Stimulated activated CD8-positive, alpha-beta memory T cell treated with anti-CD3 and anti-CD28 coated beads, Interleukin-7, amount 100 ng/mL, for 48 hours (primary cell): ENCODE data around the gene BCAR3.

Experiments used
- DNase-seq, 2 donors: peaks; one replicate each; pipeline ENCODE4 v3.0.0-alpha.2; 2020; ENCODE audit warnings: low read depth in 1 of 2; ENCODE audit errors: extremely low read depth in 1 of 2

BCAR3 gene

DNA sequence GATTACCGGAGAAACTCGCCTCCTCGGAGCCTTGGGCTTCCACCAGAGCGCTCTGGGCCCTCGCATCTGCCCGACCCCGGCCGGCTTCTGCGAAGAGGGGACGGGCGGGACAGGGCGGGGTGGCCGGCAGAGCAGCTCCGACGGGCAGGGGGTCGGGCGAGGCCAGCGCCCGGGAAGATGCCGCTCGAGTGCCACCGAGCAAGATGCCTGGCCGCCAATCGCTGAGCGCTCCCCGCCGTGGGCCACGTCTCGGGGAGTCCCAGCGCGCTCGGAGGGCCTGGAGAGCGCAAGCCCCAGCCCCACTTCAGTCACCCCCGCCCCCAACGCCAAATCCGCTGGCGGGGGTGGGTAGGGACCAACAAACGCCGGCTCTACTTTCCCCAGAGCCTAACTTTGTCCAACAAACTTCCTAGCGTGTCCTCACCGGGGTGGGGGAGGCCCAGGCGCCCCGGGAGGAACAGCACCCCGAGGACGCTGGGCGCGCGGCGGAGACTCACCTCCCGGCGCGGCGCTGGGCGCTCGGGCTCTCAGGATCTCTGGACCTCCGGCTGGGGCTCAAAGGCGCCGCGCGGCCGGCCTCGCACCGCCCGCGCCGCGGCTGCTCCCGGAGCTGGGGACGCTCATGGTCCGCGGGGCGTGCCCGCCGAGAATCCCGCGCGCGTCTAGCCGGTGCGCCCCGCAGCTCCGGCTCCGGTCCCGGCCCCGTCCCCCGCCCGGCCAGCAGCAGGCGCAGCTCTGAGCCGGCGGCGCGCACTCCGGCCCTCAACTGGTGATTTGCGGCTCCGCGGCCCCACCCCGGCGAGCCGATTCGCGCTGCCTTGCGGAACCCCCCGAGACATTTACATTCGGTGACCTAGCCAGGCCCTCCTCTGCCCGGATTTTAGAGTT, at the start of gene BCAR3:
Gene BCAR3, minus strand, starts transcription at position 737 of the 888 bp plus-strand sequence. CDS start 6,907 bp downstream, outside the sequence.
- DNase-seq, result no peak

DNA sequence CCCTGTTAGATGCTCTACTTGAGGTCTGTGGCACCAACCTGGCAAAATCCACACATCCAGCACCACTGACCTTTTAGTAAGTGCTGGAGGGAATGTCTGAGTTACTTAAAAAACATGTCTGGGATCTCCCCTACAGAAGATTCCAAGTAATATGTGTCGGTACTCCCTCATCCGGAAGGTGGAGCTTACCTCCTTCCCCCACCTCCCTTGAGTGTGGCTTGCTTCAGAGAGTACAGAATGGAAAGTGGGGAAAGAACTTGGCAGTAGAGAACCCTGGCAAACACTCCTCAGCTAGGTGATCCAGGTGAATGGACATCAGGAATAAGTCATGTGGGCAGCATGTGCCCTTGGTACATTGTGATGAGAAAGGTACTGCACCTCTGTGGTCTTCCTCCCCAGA, 49.0 kb upstream of the BCAR3 start:
- no peak for DNase-seq

DNA sequence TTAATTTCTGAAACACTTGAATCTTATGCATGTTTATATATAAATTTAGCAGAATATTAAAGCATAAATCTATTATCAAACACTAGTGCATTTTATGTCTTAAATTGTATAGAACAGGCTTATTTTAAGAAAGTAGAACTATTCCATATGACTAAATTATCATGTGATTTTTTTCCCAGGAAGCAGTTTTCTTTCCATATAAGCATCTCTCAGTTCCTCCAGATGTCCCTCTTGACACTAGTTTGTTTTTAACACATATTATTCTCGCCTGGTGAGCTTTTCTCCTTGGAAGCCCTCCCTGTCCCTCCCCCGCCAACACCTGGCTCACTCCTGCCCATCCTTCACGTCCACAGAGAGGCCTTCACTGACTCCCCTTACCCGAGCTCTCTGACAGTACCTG, 48.3 kb upstream of the BCAR3 start:
- DNase-seq, result no peak

DNA sequence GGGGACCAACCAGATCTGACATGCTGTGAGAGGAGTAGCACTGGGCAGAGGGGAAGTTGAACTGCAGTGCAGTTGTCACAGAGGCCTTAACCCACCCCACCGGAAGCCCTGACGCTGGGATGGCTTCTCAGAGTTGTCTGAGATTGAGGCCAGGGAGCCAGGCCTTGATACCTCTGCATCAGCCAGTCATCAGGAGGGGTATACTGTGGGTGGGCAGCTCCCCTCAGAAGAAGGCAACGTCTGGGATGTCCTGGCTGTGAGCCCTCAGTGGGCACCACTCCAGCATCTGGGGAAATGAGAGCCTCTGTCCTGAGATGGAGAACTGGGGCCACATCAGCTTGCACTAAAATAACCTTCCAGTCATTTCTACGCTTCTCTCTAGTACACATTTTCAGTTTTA, 47.9 kb upstream of the BCAR3 start:
- no peak for DNase-seq

DNA sequence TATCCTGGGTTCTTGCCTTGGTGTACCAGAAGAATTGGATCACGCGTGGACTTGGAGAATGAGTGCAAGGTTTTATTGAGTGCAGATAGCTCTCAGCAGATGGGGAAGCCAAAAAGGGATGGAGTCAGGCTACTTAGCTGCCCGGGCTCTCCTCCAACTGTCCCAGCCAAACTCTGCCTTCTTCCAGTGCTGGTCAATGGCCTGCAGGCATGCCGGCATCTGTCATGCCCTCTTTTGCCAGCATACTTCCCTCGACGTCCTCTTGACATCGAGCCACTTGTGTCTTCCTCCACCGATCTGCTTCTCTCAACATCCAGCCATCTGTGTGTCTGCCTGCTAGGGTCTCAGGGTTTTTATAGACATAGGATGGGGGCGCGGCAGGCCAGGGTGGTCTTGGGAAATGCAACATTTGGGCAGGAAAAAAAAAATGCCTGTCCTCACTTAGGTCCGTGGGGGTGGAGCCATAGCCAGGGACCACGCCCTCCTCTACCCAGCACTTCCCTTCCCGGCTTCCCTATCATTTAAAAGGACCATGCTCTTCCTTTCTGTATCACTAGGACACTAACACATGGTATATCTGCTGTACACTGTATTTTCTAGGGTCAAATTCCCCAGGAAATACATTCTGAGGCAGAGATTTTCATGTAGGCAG, 47.0 kb upstream of the BCAR3 start:
- DNase-seq, result no peak

DNA sequence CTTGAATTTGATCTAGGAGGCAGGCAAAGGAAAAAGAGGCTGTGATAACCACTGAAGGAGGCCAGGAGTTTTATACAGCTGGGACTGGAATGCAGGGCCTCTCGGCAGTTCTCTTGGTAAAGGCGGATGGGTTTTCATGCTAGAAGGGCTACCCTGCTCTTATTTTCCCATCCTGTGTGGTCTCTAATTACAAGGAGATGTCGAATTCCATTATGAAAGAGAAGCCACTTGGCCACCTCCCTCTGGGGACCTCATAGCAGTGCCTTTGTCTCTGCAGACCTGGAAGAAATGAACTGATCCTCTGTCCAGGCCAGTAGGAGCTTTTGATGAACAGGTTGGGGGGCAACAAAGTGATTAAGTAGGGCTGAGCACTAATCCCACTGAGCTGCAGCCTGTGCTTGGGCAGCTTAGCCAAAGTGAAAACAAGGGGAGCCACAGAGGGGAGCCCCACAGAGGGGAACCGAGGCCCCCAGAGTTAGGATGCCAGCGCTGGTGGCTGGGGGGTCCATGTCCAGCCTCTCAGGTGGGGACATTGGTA, 42.2 kb upstream of the BCAR3 start:
- DNase-seq, result no peak

DNA sequence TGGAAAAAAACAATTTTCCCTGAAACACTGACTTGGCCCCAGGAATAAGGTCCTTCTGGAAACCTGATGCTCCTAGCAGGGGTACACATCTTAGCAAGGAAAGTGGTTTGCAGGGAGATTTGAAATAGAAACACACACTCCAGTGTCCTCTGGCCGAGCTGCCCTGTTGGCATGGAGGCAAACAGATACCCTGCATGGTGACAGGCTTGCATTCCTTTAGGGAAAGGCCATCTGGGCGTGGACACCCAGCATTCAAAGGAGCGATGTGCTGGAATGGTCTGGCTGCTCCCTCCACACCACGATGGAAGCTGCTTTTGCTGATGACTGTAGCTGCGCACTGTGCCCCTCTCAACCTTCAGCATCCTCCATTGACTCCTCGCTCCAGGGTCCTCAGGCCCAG, 41.5 kb upstream of the BCAR3 start:
- no peak for DNase-seq

DNA sequence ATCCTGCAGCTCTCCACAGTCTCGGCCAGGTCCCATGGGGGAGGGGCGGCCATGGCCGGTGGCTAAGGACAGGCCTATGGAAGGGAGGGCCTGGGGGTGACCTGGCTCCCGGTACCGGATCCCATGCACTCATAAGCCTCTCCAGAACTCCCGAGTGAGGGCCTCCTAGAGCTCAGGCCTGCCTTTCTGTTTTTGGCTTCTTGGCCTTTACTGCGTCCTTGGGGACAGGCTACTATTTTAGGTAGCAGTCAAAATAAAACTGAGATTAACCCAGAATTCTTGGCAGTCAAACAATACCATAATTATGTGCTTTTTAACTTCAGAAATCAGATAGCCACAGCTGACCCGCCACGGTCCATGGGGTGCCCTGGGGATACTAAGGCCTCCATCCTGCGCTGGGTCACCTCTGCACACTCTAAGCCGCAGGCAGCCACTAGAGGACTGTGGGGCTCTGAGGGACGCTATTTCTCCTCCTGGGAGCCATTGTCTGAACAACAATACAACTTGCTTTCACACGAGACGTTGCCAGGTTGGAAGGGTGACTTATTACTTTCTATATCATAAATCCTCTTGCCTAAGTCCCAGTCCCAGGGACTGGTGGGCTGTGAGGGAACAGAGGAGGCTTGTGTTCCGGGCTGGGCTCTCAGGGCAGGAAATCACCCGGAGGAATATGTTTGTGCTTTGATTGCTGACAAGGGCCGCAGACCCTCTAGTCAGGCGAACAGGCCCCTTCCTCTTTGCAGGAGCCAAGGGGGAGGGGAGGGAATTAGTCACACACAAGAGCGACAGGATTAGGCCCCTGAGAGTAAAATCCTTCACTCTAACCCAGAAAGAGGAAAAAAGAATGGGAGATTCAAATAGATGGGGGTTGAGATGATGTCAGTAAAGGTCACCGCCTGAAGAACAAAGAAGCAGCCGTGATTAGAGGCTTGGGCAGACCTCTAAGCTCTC, 40.7 kb upstream of the BCAR3 start:
- DNase-seq, result no peak

DNA sequence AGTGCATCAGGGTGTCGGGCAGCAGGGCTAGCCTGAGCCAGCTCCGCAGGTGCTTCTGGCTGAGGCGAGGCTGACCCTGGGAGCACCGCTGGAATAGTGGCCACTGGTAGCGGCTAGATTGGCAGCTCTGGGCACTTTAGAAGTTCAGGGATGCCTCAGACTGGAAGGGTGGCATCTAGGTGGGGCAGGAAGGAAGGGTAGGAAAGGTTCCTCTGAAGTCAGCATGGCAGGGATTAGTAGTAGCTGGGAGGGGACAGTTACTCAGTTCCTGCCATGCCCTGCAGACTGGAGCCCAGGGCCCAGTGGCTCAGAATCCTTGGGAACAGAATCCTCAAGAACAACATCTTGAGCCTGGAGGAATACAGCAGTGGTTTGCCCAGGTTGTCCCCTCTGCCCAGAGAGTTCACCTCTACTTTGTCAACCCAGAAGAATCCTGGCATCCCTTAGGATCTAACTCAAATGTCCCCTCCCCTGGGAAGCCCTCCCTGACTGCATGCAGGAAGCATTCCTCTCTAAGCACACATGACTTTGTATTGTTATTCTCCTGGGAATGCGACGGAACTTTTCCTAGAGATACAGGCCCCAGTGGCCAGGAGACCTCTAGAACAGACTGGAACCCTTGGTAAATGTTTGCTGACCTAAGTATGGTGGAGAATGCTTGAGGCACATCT, 39.5 kb upstream of the BCAR3 start:
- no peak for DNase-seq

DNA sequence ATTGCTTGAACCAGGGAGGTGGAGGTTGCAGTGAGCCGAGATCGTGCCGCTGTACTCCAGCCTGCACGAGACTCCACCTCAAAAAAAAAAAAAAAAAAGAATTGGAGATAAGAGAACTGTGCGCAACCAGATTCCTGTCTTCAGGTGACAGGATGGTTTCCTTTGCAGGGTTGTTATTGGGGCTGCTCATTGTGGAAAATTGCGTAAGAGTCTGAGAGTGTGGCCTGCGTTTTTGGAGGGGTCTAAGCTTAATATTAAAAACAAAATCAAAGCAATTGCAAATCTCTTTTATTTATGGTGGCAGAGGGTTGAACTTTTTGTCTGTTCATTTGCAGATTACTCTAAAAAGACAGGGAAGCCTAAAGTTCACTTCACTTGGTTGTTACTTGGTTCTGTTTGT, 36.0 kb upstream of the BCAR3 start:
- DNase-seq, result no peak

DNA sequence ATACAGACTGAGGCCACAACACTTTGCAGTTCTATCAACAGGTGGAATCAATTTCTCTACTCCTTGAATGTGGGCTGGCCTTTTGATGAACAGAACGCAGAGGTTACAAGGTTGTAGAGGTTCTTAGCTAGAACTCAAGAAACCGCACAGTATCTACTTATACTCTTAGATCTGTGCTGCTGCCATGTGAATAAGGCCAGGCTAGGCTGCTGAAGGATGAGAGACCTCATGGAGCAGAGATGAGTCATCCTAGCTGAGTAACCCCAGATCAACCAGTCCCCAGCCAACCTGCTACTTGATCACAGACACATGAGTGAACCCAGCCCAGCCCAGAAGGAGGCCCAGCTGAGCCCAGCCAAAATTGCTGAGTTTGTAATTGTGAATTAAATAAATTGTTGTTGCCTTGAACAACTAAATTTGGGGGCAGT, 35.3 kb upstream of the BCAR3 start:
- DNase-seq, result peak in 1 of 2 donors; percentile 67

DNA sequence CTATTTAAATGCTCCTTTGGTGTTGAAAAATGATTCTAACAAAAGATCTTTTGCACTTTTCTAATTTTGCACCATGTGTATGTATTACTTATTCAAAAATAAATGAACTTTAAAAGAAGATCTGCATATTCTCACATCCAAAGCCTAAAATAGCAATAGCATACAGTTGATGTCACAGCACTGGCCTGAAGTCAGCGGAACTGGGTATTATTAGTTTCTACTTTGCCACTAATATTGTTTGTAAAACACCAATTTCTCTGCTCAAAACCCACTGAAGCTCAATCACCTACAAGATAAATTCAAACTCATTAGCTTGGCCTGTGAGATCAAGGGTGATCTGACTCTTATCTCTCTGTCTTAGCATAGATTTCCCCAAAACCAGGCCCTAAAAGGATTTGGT, 34.5 kb upstream of the BCAR3 start:
- DNase-seq, result no peak

DNA sequence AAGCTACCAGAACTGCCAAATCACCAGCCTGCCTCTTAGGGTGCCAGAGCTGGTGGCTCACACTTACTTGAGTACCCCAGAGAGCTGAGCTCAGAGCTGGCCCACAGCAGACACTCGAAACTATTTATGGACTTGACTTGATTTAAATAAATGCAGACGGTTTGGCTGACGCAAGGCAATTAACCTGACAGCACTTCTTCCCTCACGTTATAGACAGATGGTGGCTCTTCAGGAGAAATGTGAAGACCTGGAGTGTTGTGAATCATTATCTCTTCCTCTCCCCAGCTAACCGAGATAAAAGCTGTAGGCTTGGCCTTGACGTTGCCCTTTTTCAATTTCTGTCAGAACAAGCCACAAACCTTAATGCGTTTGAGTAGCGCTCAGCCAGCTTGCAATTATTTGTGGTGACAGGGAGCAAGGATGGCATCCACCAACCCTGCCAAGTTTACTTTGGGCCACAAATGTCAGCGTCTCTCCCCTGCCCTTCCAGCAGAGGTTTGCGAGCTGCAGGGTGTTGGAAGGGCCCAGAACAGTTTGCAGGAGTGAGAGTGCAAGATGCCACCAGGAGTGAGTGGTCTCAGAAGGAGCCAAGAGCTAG, 34.0 kb upstream of the BCAR3 start:
- DNase-seq, result peak in 1 of 2 donors; percentile 53

DNA sequence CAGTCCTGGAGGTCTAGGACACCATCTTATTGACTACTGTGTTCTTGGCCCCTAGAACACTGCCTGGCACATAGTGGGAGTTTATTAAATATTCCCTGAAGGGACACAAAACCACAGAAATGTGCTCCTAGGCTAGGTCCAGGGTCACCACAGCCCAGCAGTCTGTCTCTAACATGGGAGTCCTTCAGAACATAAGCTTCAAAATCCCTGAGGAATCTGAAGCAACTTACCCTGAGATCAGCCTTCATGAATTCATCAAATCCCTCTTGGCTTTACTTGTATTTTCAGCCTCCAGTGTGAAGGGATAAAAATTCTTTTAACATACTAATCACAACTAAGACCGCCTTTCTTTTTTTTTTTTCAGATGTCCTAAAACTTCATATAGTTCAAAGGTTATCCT, 32.7 kb upstream of the BCAR3 start:
- no peak for DNase-seq

DNA sequence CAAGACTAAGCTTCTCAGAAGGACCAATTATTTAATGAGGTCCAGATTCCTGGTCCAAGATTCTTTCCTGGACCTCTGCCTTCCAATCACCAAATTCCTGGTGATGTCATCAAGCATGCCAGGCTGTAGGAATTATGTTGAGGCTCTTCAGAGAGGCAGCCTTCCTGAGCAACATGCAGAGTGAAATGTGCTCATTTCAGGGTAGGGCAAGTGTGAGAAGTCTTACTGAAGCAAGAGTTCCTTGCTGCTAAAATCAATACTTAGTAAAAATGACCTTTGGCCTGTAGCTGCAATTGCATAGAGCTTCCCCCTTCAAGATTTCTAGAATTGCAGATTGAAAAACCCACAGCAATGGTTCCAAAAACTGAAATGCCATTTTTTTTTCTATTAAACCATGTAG, 31.7 kb upstream of the BCAR3 start:
- no peak for DNase-seq

DNA sequence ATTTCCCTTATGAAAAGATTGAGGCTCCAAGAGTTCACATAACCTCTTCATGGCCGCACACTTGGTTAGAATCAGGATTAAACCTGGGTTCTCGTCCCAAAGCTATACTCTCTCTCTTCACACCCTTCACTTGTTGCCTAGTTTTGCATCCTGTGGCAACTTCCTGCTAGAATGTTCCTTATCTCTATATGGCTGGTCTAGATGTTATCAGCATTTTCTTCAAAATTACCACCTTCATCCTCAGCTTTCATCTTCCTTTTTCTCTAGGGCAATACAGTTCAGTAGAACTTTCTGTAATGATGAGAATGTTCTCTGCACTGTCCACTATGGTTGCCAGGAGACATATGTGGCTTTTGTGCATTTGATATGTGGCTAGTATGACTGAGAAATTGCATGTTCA, 31.1 kb upstream of the BCAR3 start:
- DNase-seq, result no peak

DNA sequence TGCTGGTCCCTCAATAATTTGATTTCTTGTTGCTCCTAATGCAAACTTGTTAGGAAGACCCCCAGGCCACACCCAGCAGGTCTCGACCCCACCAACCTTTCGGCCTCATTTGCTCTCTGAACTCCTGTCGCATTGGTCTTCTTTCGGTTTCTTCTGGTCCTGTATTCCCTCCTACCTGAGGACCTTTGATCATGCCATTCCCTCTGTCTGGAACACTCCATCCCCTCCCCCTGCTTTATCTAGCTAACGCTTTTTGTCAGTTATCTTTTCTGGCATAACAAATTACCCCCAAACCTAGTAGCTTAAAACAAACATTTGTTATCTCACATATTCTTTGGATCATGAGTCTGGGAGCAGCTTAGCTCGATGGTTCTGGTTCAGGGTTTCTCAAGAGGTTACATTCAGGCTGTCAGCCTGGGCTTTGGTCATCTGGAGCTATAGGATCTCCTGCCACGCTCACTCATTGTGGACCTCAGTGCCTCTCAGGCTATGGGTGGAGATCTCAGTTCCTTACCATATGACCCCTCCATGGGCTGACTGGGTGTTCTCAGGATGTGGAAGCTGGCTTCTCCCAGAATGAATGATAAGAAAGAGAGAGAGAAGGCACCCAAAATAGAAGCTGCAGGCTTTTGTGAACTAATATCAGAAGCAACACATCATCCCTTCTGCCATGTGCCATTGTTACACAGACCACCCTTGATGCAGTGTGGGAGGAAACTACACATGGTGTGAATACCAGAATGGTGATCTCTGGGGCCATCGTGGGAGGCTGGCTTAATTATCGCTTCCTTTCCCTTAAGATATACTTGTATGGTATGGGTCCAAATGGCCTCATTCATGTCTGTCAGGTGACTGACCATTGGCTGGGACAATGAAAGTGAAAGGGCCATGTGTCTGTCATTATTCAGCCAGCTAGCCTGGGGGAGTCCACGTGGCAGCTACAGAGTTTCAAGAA, 29.1 kb upstream of the BCAR3 start:
- no peak for DNase-seq

DNA sequence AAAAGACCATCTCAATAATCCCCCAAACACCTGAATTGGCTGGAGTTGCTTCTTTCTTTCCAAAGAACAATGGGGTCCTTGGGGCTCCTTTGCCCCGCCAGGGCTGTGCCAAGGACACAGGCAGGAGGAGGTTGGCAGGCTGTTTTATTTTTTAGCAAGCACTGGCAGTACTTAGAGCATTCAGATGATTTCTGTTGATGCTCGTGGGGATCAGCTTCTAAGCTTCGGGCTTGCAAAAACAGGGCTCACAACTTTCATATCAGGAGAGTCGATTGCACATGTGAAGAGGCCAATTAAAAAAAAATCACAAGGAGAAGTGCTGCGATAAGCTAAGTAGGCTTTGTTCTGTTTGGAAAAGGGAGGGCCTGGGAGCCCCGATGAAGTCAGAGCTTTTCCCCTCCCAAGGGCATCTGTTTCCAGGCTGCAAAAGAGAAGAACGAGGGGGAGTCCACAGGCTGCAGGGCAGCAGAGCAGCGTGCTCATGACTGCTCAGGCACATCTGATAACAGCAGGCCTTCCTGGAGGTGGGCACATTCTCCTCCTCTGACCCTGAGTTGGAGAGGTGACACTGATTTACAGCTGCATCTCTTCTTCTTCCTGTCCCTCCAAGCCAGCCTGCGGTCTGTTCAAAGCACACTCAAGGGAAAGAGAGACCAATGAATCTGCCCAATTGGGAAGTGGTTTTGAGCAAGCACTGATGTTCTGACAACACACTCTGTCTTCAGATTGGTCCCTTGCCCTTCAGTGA, 27.3 kb upstream of the BCAR3 start:
- no peak for DNase-seq
